ENCODE data around the gene ZNF474. TPM values are rescaled to one million over a fixed set of nuclear protein-coding genes. Genes with fewer than 3 reads are reported as not detected.

Gene ZNF474
- total RNA-seq, 2 donors from 2014 or later = 0.31 TPM; not detected in 1

DNA sequence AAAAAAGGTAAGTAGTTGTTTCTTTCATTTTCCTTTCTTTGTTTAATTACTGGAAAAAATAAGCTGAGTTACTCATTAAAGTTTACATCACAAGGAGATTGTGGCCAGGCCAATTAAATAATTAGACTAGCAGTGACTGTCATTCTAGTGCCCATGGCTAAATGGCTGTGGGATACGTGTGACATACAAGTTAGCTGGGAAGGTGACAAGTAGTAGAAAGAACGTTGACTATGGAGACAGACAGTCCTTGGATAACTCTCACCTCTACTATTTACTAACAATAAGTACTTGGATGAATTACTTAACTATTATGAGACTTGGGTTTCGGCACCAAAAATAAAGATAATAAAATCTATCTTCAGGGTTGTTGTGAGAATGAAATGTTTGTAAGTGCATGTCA is 44.3 kb upstream of the ZNF474 start:
- H3K27ac ChIP-seq (ENCODE audit: low read depth, low read length) = no peak overlapping the region
- DNase-seq = no peak
- peaks cover 2% of the 10 kb centered on the region for H3K27me3 Mint-ChIP-seq (ENCODE audit: insufficient read depth)
- H3K27me3 ChIP-seq (ENCODE audit: control insufficient read depth, insufficient read depth, low read length, poor library complexity, severe bottlenecking) = no peaks in the 10 kb centered on the region
- H3K4me1 Mint-ChIP-seq = peaks cover 32% of the 10 kb centered on the region
- no peak overlapping the region for H3K4me3 ChIP-seq (ENCODE audit: low read length)
- TF ChIP-seq CTCF (conservative IDR thresholded peaks at IDR 0.05) = no peak
- no peak overlapping the region for H3K9ac ChIP-seq (ENCODE audit: extremely low read depth, low read length, poor library complexity, severe bottlenecking)
- H3K4me3 Mint-ChIP-seq = no peak overlapping the region
- no peaks in the 10 kb centered on the region for H3K9me3 ChIP-seq (ENCODE audit: control insufficient read depth, low read length)
- 85% methylated on average over 2 of the region's 3 CpGs; no CpG with 5 or more reads in 1 of the 2 experiments for WGBS, 2 experiments (ENCODE audit: insufficient coverage in 1 of 2, insufficient read length in 1 of 2)
- no peaks in the 10 kb centered on the region for H3K36me3 ChIP-seq (ENCODE audit: control insufficient read depth, insufficient read depth, low read length)
- peaks cover 12% of the 10 kb centered on the region for H3K4me1 ChIP-seq (ENCODE audit: control insufficient read depth, insufficient read depth, low read length)
- H3K36me3 Mint-ChIP-seq (ENCODE audit: low read depth) = no peaks in the 10 kb centered on the region
- no peaks in the 10 kb centered on the region for H3K9me3 Mint-ChIP-seq
- H3K27ac Mint-ChIP-seq = no peak overlapping the region

DNA sequence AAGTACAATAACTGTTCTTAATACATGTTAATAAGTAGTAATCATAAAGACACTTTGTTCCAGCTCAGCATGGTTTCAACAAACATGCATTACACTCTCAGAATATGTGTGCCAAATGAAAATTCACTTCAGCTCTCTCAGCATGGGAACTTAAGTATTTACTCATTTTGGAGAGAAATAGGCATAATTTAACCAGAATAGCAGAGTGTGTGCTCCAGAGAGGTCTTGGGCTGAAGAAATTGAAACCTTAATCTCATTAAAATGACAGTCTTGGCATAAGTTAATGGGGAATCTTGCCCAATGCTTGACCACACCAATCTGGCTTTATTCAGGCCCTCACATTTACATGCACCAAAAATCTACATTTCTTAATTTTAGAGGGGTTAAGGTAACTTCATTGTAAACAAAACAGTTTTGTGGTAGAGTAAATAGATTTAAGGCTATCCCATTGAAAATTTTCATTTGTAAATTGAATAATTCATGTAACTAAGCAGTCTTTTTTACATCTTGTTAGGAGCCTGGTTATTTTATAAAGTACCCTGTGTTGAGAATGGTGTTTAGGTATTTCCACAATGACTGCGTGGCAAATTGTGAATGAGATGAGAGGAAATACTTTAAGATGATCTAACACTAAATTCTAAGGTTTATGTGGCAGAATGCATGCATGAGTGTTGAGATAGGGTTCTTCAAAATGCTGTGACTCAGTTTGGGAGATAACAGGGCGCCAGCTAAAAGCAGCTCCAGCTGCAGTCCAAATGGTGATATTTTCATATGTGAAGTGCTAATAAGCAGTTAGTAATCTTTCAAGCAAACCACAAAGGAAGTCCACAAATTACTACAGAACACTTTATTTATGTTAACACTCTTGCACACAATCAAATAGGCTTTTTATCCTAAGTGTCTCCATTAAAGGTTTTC is 40.0 kb upstream of the ZNF474 start:
- Histone ChIP-seq H3K36me3 (ENCODE audit: control insufficient read depth, insufficient read depth, low read length) (no peaks in the 10 kb centered on the region), H3K4me1 (ENCODE audit: control insufficient read depth, insufficient read depth, low read length) (no peaks in the 10 kb centered on the region), H3K9me3 (ENCODE audit: control insufficient read depth, low read length) (no peaks in the 10 kb centered on the region), H3K27me3 (ENCODE audit: control insufficient read depth, insufficient read depth, low read length, poor library complexity, severe bottlenecking) (no peaks in the 10 kb centered on the region), H3K4me3 (ENCODE audit: low read length) (no peak overlapping the region), H3K9ac (ENCODE audit: extremely low read depth, low read length, poor library complexity, severe bottlenecking) (no peak overlapping the region), H3K27ac (ENCODE audit: low read depth, low read length) (no peak overlapping the region)
- TF ChIP-seq CTCF (conservative IDR thresholded peaks at IDR 0.05) = no peak
- no peaks in the 10 kb centered on the region for H3K36me3 Mint-ChIP-seq (ENCODE audit: low read depth)
- WGBS, 2 experiments (ENCODE audit: insufficient coverage in 1 of 2, insufficient read length in 1 of 2) = 78 to 100% methylated on average over 1 to 2 of the region's 2 CpGs
- no peak for DNase-seq
- no peak overlapping the region for H3K27ac Mint-ChIP-seq
- no peak overlapping the region for H3K4me3 Mint-ChIP-seq
- H3K27me3 Mint-ChIP-seq (ENCODE audit: insufficient read depth) = peaks cover 2% of the 10 kb centered on the region
- no peaks in the 10 kb centered on the region for H3K9me3 Mint-ChIP-seq
- H3K4me1 Mint-ChIP-seq = peaks cover 14% of the 10 kb centered on the region

GRCh38 chr5:122091936-122092600 is 37.3 kb upstream of the ZNF474 start:
- peak; percentile 75 for TF ChIP-seq CTCF (conservative IDR thresholded peaks at IDR 0.05)
- no peaks in the 10 kb centered on the region for H3K9me3 ChIP-seq (ENCODE audit: control insufficient read depth, low read length)
- no peaks in the 10 kb centered on the region for H3K36me3 ChIP-seq (ENCODE audit: control insufficient read depth, insufficient read depth, low read length)
- no peak overlapping the region for H3K27ac ChIP-seq (ENCODE audit: low read depth, low read length)
- no peaks in the 10 kb centered on the region for H3K27me3 ChIP-seq (ENCODE audit: control insufficient read depth, insufficient read depth, low read length, poor library complexity, severe bottlenecking)
- H3K36me3 Mint-ChIP-seq (ENCODE audit: low read depth) = no peaks in the 10 kb centered on the region
- DNase-seq = peak; percentile 52
- H3K27me3 Mint-ChIP-seq (ENCODE audit: insufficient read depth) = no peaks in the 10 kb centered on the region
- H3K4me1 ChIP-seq (ENCODE audit: control insufficient read depth, insufficient read depth, low read length) = no peaks in the 10 kb centered on the region
- H3K9ac ChIP-seq (ENCODE audit: extremely low read depth, low read length, poor library complexity, severe bottlenecking) = no peak overlapping the region
- no peak overlapping the region for H3K4me3 Mint-ChIP-seq
- H3K4me1 Mint-ChIP-seq = peaks cover 14% of the 10 kb centered on the region
- 53 to 59% methylated on average over 5 to 9 of the region's 9 CpGs for WGBS, 2 experiments (ENCODE audit: insufficient coverage in 1 of 2, insufficient read length in 1 of 2)
- H3K27ac Mint-ChIP-seq = no peak overlapping the region
- no peaks in the 10 kb centered on the region for H3K9me3 Mint-ChIP-seq
- H3K4me3 ChIP-seq (ENCODE audit: low read length) = no peak overlapping the region

All from endodermal cell (in vitro differentiated cells).